HCT116 (cell line): ENCODE measurements around the gene SLC25A29. TPM values are rescaled to one million over a fixed set of nuclear protein-coding genes. Genes with fewer than 3 reads are reported as not detected.

Source experiments
- ATAC-seq: fragments of 200-7000 bp; cut with Tn5 transposase; 2 replicates; pipeline ENCODE4 v1.9.1; 2020; ENCODE audit warnings: mild to moderate bottlenecking, moderate library complexity
- BruUV-seq: library from RNA; stranded (reverse); fragments of 400-500 nt; replicated peaks from 2 replicates; lab custom pipeline; 2021; lab: Mats Ljungman, UMichigan
- CTCF ChIA-PET: fragments of 300-600 bp; sonication (Branson Sonifier 250); formaldehyde crosslinking; loops from one replicate; lab custom pipeline; 2021; ENCODE audit warnings: antibody characterized with exemption; lab: Charles Lee
- POLR2A ChIA-PET: fragments of 300-600, 350-600 bp; sonication (Branson Sonifier 250); formaldehyde crosslinking; loops from one replicate; lab custom pipeline; 2021; ENCODE audit warnings: antibody characterized with exemption; lab: Charles Lee
- RAD21 ChIA-PET, 2 experiments: fragments of 300-600 bp; sonication (Branson Sonifier 250); formaldehyde crosslinking; loops; one replicate each; lab custom pipeline; 2023; ENCODE audit warnings: low total read pairs in 2 of 2; ENCODE audit not compliant: uncharacterized antibody in 2 of 2, unreplicated experiment in 2 of 2, low non-redundant PET in 1 of 2; lab: Charles Lee
- DNase-seq: peaks from one replicate; pipeline ENCODE4 v3.0.0-alpha.2; 2010; ENCODE audit warnings: low read depth, low spot score
- H2AFZ ChIP-seq: fragments of 200-600 bp; shearing (Covaris generic), sonication (generic); 2 replicates; pipeline ENCODE4 v1.6.1; 2017; ENCODE audit warnings: low read depth, mixed run types, mixed read lengths, antibody characterized with exemption, low read length; ENCODE audit not compliant: poor library complexity, severe bottlenecking
- H3K27ac ChIP-seq: 2 replicates; pipeline ENCODE4 v1.5.1; 2012; ENCODE audit warnings: low read depth, low read length
- H3K27me3 ChIP-seq: fragments of 200-600 bp; sonication (generic); 2 replicates; pipeline ENCODE4 v1.6.1; 2016; ENCODE audit warnings: mixed run types, low read length, mixed read lengths; ENCODE audit not compliant: insufficient read depth
- H3K36me3 ChIP-seq, 2 experiments: fragments of 200-500 bp in 1 of 2; fragments of 200-600 bp in 1 of 2; sonication (Bioruptor generic) in 1 of 2; sonication (generic) in 1 of 2; 2 replicates each; pipeline versions ENCODE4 v1.5.1 to v1.6.1; 2014 to 2016; ENCODE audit warnings: low read length in 2 of 2, inconsistent platforms in 1 of 2, mixed read lengths in 1 of 2, mixed run types in 1 of 2; ENCODE audit not compliant: insufficient read depth in 2 of 2, control insufficient read depth in 1 of 2
- H3K4me1 ChIP-seq, 2 experiments: fragments of 200-600 bp in 1 of 2; sonication (generic) in 1 of 2; 2 replicates each; pipeline versions ENCODE4 v1.5.1 to v1.6.1; 2012 to 2017; ENCODE audit warnings: low read length in 2 of 2, inconsistent platforms in 1 of 2, mild to moderate bottlenecking in 1 of 2, mixed read lengths in 1 of 2, mixed run types in 1 of 2, moderate library complexity in 1 of 2; ENCODE audit not compliant: insufficient read depth in 2 of 2, control insufficient read depth in 1 of 2
- H3K4me2 ChIP-seq: fragments of 200-600 bp; sonication (generic); 2 replicates; pipeline ENCODE4 v1.6.1; 2017; ENCODE audit warnings: mixed run types, low read length, mixed read lengths
- H3K4me3 ChIP-seq, 2 experiments: fragments of 200-600 bp in 1 of 2; sonication (generic) in 1 of 2; replicated peaks in 1 of 2; 2 replicates each; pipeline ENCODE4 v1.5.1; 2011 to 2016; ENCODE audit warnings: low read length in 2 of 2, control low read depth in 1 of 2, low read depth in 1 of 2, mild to moderate bottlenecking in 1 of 2, mixed read lengths in 1 of 2, mixed run types in 1 of 2
- H3K79me2 ChIP-seq: fragments of 200-600 bp; sonication (generic); 2 replicates; pipeline ENCODE4 v1.6.1; 2017; ENCODE audit warnings: mild to moderate bottlenecking, mixed run types, low read length, moderate library complexity, mixed read lengths; ENCODE audit not compliant: insufficient read depth
- H3K9ac ChIP-seq: fragments of 200-600 bp; sonication (generic); 2 replicates; pipeline ENCODE4 v1.6.1; 2016; ENCODE audit warnings: low read length, mixed read lengths
- H3K9me2 ChIP-seq: fragments of 200-600 bp; sonication (generic), shearing (Covaris generic); 2 replicates; pipeline ENCODE4 v1.6.1; 2017; ENCODE audit warnings: mixed run types, mild to moderate bottlenecking, moderate library complexity; ENCODE audit not compliant: insufficient read depth
- H3K9me3 ChIP-seq, 2 experiments: fragments of 200-500 bp in 1 of 2; fragments of 200-600 bp in 1 of 2; sonication (Bioruptor generic) in 1 of 2; sonication (generic) in 1 of 2; 2 replicates each; pipeline ENCODE4 v1.6.1; 2014 to 2017; ENCODE audit warnings: low read length in 2 of 2, mixed read lengths in 2 of 2, inconsistent platforms in 1 of 2, low read depth in 1 of 2, mild to moderate bottlenecking in 1 of 2, mixed run types in 1 of 2, moderate library complexity in 1 of 2; ENCODE audit not compliant: control insufficient read depth in 1 of 2, insufficient read depth in 1 of 2
- H4K20me1 ChIP-seq: fragments of 200-600 bp; sonication (generic), shearing (Covaris generic); 2 replicates; pipeline ENCODE4 v1.6.1; 2017; ENCODE audit warnings: mixed run types, mild to moderate bottlenecking, moderate library complexity; ENCODE audit not compliant: insufficient read depth
- CEBPB ChIP-seq: IDR thresholded peaks from 2 replicates; pipeline ENCODE4 v1.6.1; 2012; ENCODE audit warnings: low read depth
- EZH2 ChIP-seq: fragments of 200-600 bp; sonication (generic); IDR thresholded peaks from 2 replicates; pipeline ENCODE4 v1.6.1; 2017; ENCODE audit warnings: antibody characterized with exemption, mixed run types
- EZH2phosphoT487 ChIP-seq: fragments of 200-600 bp; IDR thresholded peaks from 2 replicates; pipeline ENCODE4 v1.6.1; 2018; ENCODE audit warnings: antibody characterized with exemption, borderline replicate concordance
- FOSL1 ChIP-seq: IDR thresholded peaks from 2 replicates; pipeline ENCODE4 v1.6.1; 2012; ENCODE audit warnings: low read depth
- JUND ChIP-seq: IDR thresholded peaks from 2 replicates; pipeline ENCODE4 v1.6.1; 2012
- POLR2AphosphoS5 ChIP-seq: IDR thresholded peaks from 2 replicates; pipeline ENCODE4 v1.6.1; 2011; ENCODE audit warnings: mild to moderate bottlenecking, low read depth, low read length, moderate library complexity
- REST ChIP-seq: IDR thresholded peaks from 2 replicates; pipeline ENCODE4 v1.6.1; 2012; ENCODE audit warnings: low read depth
- TCF7L2 ChIP-seq: IDR thresholded peaks from 2 replicates; pipeline ENCODE4 v1.7.0; 2011; ENCODE audit warnings: borderline replicate concordance, inconsistent platforms; ENCODE audit not compliant: insufficient read depth, insufficient read length; ENCODE audit errors: extremely low read depth
- ZFX ChIP-seq: fragments of 450-650 bp; IDR thresholded peaks from 2 replicates; pipeline ENCODE4 v1.6.1; 2017
- ZNF274 ChIP-seq: fragments of 200-500 bp; sonication (Bioruptor generic); IDR thresholded peaks from 2 replicates; pipeline ENCODE4 v1.6.1; 2014; ENCODE audit warnings: mild to moderate bottlenecking, low read depth, low read length, inconsistent platforms
- intact Hi-C: fragments of 100-400 bp; cut with micrococcal nuclease; formaldehyde crosslinking; loops from 2 replicates; pipeline ENCODE4 v1.10.0; 2022
- total RNA-seq: library from RNA; stranded (reverse); gene quantifications from one replicate; pipeline ENCODE4 v1.2.1, GENCODE V29; 2021; ENCODE audit not compliant: unreplicated experiment
- TF ChIP-seq, protein P1 (sequence below), 3 experiments: fragments of 200-600 bp in 1 of 3; sonication (generic) in 1 of 3; IDR thresholded peaks in 2 of 3; conservative IDR thresholded peaks in 1 of 3; 2 replicates each; pipeline ENCODE4 v1.5.1; 2012 to 2017; ENCODE audit warnings: low read depth in 2 of 3, low read length in 2 of 3, antibody characterized with exemption in 1 of 3, borderline replicate concordance in 1 of 3, control low read depth in 1 of 3, mild to moderate bottlenecking in 1 of 3, mixed read lengths in 1 of 3, mixed run types in 1 of 3, moderate library complexity in 1 of 3; ENCODE audit not compliant: insufficient read depth in 1 of 3

Gene SLC25A29
- total RNA-seq, 1 experiment from 2014 or later = 38.7 TPM

- peaks cover 7% of the 10 kb centered on the region; the same call in 1 of the 2 replicates for H3K79me2 ChIP-seq
- intact Hi-C loops = no loop called here
- no peak overlapping the region for H2AFZ ChIP-seq
- peaks cover 24 to 33% of the 10 kb centered on the region in 2 experiments for H3K4me1 ChIP-seq
- no peak overlapping the region; the same call in 1 of the 2 replicates for H3K9ac ChIP-seq
- no peaks in the 10 kb centered on the region for H3K9me2 ChIP-seq
- ChIA-PET POLR2A (interaction anchor here (1.5 kb wide), 1 partner anchor 10 kb away, joined by 5 read pairs; no protein-coding TSS in a partner anchor), CTCF (interaction anchor here (0.9 kb wide), 1 partner anchor 115 kb away, joined by 3 read pairs; no protein-coding TSS in a partner anchor), RAD21 (interaction anchor here in 1 of 2 experiments (0.6 kb wide), 1 partner anchor 66 kb away, joined by 4 read pairs; no protein-coding TSS in a partner anchor)
- H3K4me3 ChIP-seq = peak overlapping the region in 1 of 2 experiments; percentile 72; a peak in 1 of 4 replicates
- H3K4me2 ChIP-seq = peak overlapping the region; percentile 96
- H3K36me3 ChIP-seq = no peaks in the 10 kb centered on the region
- no peak for DNase-seq
- ATAC-seq = no peak
- TSS peak; percentile 58 for BruUV-seq
- H3K9me3 ChIP-seq = no peaks in the 10 kb centered on the region
- H4K20me1 ChIP-seq = peaks cover 3% of the 10 kb centered on the region; the same call in 1 of the 2 replicates
- no peaks in the 10 kb centered on the region for H3K27me3 ChIP-seq
- no peak overlapping the region; the same call in 1 of the 2 replicates for H3K27ac ChIP-seq
- TF ChIP-seq ZNF274 (no peak), FOSL1 (no peak), ZFX (no peak)
Measured at GRCh38 chr14:100307766-100308426, 1.7 kb upstream of the SLC25A29 start.

- H4K20me1 ChIP-seq = peaks cover 3% of the 10 kb centered on the region; the same call in 1 of the 2 replicates
- peak overlapping the region; percentile 73 for H3K9ac ChIP-seq
- CTCF ChIA-PET = no interaction called here
- intact Hi-C loops = no loop called here
- H3K36me3 ChIP-seq = no peaks in the 10 kb centered on the region
- H3K27ac ChIP-seq = peak overlapping the region; percentile 81
- no peak overlapping the region for H2AFZ ChIP-seq
- H3K27me3 ChIP-seq = no peaks in the 10 kb centered on the region
- H3K9me3 ChIP-seq = no peaks in the 10 kb centered on the region
- peak overlapping the region; percentile 96 for H3K4me2 ChIP-seq
- H3K4me3 ChIP-seq = peak overlapping the region; percentile 55 to 72
- DNase-seq = no peak
- POLR2A ChIA-PET = no interaction called here
- ATAC-seq = 0 out of 2 replicates have a peak, but pooled peaks have one; percentile 1
- no TSS peak for BruUV-seq
- H3K4me1 ChIP-seq = peaks cover 29 to 37% of the 10 kb centered on the region in 2 experiments
- RAD21 ChIA-PET = no interaction called here
- peaks cover 7% of the 10 kb centered on the region; the same call in 1 of the 2 replicates for H3K79me2 ChIP-seq
- H3K9me2 ChIP-seq = no peaks in the 10 kb centered on the region
- TF ChIP-seq, protein P1, sequence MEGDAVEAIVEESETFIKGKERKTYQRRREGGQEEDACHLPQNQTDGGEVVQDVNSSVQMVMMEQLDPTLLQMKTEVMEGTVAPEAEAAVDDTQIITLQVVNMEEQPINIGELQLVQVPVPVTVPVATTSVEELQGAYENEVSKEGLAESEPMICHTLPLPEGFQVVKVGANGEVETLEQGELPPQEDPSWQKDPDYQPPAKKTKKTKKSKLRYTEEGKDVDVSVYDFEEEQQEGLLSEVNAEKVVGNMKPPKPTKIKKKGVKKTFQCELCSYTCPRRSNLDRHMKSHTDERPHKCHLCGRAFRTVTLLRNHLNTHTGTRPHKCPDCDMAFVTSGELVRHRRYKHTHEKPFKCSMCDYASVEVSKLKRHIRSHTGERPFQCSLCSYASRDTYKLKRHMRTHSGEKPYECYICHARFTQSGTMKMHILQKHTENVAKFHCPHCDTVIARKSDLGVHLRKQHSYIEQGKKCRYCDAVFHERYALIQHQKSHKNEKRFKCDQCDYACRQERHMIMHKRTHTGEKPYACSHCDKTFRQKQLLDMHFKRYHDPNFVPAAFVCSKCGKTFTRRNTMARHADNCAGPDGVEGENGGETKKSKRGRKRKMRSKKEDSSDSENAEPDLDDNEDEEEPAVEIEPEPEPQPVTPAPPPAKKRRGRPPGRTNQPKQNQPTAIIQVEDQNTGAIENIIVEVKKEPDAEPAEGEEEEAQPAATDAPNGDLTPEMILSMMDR (IDR thresholded peaks at IDR 0.05 in 2 of 3, conservative IDR thresholded peaks at IDR 0.05 in 1 of 3; ENCODE audit: borderline replicate concordance in 1 of 3, insufficient read depth in 1 of 3, low read depth in 2 of 3, low read length in 2 of 3) = no peak
- TF ChIP-seq POLR2AphosphoS5 = no peak
- no peak for TF ChIP-seq REST
- TF ChIP-seq EZH2phosphoT487 = no peak
- no peak for TF ChIP-seq CEBPB
- no peak for TF ChIP-seq JUND
- TF ChIP-seq TCF7L2 = no peak
- TF ChIP-seq EZH2 = no peak
Measured at GRCh38 chr14:100306998-100307765, 938 bp upstream of the SLC25A29 start.
